ENCODE results near the gene CDX1. TPM values are rescaled to one million over a fixed set of nuclear protein-coding genes. Genes with fewer than 3 reads are reported as not detected.

The CDX1 gene
- total RNA-seq, 1 donor from 2014 or later = 0.29 TPM

GRCh38 chr5:150208187-150209098, 41.9 kb downstream of the CDX1 start:
- DNase-seq (ENCODE audit: low spot score) = no peak

- peak; percentile 39 for DNase-seq (ENCODE audit: low spot score)
Observed at GRCh38 chr5:150209099-150209635, 42.6 kb downstream of the CDX1 start.

- no peak for DNase-seq (ENCODE audit: low spot score)
Observed at GRCh38 chr5:150210644-150211043, 44.1 kb downstream of the CDX1 start.

DNA sequence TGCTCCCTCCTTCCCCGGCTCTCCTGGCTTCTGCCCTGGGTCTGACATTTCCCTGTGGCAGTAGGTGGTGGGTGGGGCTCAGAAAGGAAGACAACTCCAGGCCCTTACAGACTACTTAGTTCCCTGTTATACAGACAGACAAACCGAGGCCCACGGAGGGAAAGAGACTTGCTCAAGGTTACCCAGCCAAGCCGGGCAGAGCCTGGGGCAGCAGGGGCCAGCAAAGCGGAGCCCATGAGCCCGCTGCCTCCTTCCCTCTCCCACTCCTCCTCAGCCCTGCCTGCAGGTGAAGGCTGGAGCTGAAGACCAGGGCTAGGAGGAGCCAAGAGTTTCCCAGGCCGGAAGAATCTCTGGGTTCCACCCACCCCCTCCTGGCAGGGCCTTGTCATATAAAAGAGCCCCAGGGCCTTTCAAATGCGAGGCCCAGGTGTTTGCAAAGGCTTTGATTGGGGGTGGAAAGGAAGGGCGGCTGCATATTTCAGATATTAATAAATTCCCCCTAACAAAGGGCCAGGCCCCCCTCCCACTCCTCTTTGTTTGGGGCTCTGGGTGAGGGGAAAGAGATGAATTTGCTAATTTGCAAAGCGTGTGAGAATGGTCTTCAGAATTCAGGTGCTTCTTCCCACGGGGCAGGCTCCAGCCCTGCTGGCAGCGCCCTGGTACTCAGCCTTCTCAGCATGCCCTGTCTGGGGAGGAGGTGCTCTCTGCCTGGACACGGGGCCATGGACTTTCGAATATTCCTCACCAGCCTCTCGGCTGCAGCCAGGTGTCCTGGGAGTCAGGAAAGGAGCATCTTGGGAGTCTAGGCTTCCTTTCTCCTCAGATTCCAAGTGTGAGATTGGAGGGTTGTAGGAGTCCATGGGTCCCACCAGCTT, 44.8 kb downstream of the CDX1 start:
- no peak for DNase-seq (ENCODE audit: low spot score)

GRCh38 chr5:150213530-150213929, 47.0 kb downstream of the CDX1 start:
- DNase-seq (ENCODE audit: low spot score) = no peak

GRCh38 chr5:150214289-150214688, 47.7 kb downstream of the CDX1 start:
- no peak for DNase-seq (ENCODE audit: low spot score)

DNA sequence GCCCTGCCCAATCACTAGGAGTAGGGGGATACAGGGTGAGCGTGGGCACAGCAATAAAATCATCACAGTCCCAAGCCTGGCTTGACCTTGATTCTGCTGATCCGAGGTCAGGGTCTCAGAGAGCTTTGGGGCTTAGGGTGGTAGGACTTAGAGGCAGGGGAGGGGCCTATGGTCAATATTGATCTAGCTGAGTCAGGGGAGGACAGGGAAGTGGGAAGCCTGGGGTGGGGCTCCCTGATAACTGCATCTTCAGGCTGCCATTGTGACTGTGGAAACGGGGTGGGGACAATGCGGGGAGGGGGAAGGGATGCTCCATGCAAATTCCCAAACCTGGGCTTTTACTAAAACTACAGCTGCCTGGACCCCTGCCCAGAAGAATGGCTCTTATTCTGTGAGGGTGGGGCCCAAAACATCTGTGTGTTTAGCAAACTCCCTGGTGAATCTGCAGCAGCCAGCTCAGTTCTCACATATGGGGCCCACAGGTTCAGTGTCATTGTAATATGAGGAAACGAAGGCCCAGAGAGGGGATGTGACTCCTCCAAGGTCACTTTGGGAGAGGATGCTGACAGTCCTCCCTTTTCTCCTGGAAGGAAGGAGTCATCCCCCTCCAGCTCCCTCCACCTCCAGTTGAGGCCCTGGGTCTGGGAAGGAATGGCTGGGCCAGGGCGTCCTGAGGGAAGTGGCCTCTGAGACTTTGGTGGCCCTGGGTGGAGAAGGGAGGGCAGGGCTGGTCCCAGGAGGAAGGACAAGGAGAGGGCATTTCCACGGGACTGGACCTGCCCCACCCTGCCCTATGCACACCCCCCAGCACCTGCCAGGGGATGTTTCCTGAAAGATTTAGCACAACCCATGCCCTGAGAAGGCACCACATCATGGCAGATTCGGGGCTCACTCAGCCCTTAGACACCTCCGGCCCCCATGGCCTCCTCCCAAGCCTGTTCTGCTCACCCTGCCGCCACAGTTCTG, 49.7 kb downstream of the CDX1 start:
- DNase-seq (ENCODE audit: low spot score) = no peak

- no peak for DNase-seq (ENCODE audit: low spot score)
Observed at GRCh38 chr5:150217038-150217437, 50.5 kb downstream of the CDX1 start.

DNA sequence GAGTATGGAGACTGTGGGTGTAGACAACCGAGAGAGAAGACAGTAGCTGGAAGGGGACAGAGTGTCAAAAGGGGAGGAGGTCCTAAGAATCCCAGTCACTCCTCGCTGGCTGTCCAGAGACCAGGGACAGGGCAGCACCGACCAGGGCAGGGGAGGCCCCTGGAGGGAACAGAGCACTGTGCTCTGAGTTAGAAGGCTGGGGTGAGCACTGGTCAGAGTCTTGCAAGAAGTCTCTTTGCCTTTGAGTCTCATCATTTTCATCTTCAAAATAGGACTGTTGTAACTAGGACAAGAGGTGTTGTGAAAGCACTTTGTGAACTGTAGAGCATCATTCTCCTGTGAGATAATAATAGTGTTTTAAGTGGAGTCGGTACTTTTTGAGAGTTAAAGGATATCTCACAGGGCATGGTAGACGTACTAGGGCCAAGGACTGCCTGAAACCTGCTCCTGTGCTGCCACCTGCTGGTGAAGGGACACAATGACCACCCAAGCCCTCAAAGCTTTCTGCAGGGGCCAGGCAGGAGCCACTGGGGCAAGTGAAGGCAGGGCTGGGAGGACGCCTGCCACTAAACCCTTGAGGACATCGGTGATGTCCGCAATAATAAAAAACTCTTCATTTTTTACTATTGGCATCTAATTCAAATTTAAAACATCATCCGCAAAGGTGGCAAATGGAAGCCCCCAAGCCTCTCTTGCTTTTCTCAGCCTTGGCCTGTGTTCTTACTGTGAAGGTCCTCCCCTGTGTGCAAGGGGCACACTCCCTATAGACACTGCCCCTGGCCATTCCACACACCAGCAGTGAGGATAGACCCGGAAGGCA, 51.5 kb downstream of the CDX1 start:
- DNase-seq (ENCODE audit: low spot score) = peak; percentile 84

- DNase-seq (ENCODE audit: low spot score) = no peak
Observed at GRCh38 chr5:150218693-150219035, 52.1 kb downstream of the CDX1 start.

- DNase-seq (ENCODE audit: low spot score) = no peak
Observed at GRCh38 chr5:150219142-150219541, 52.6 kb downstream of the CDX1 start.

DNA sequence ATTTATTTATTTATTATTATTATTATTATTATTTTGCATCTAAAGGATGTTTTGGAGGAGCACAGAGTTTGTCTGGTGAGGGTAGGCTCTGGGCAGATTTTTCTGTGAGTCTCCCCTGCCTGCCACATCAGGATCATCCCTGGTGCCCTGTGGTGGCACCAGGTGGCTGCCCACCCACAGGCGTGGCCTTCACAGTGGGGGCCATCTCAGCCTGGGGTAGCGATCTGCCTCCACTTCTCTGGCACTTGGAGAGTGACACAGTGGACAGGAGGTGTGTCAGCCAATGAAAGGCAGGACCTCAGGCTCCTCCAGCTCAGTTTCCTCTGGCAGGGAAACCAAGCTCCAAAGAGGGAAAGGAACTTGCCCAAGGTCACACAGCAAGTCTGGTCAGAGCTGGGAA, 53.3 kb downstream of the CDX1 start:
- no peak for DNase-seq (ENCODE audit: low spot score)

GRCh38 chr5:150221471-150221870, 54.9 kb downstream of the CDX1 start:
- no peak for DNase-seq (ENCODE audit: low spot score)

DNA sequence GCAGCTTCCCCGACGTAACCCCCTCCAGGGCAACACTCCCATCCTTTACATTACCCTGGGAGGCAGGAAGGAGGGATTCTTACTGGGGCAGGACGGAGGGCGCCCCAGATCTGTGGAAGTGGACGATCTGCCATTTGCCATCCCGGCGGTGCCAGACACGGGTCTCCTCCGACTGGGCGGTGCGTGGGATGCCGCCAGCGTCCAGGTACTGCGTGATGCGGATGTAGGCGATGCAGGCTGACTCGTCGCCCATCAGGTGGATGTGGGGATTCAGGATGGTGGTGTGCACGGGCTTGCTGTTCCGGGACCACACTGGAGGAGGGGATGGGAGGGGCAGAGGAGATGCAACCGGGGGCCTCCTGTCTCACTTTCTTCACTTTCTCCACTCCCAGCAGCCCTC, 56.3 kb downstream of the CDX1 start:
- DNase-seq (ENCODE audit: low spot score) = no peak

- DNase-seq (ENCODE audit: low spot score) = no peak
Observed at GRCh38 chr5:150223474-150223873, 56.9 kb downstream of the CDX1 start.

DNA sequence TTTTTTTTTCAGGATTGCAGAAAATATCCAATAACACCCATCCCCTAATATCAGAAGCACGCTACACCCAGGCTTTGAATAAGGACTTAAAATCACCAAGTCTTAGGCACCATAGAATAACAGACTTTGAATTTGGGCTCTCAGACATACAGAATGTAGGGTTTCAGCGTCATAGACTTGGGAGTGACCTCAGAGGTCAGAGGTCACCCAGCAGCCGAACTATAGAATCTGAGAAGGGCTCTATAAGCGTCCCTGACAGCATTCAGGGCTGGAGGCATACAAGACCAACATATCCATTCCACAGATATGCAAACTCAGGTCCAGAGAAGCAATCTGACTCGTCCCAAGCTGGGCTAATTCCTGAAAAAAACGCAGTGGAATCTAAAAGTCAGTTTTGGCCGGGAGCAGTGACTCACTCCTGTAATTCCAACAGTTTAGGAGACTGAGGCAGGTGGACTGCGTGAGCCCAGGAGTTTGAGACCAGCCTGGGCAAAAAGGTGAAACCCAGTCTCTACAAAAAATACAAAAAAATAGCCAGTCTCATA, 58.0 kb downstream of the CDX1 start:
- no peak for DNase-seq (ENCODE audit: low spot score)

DNA sequence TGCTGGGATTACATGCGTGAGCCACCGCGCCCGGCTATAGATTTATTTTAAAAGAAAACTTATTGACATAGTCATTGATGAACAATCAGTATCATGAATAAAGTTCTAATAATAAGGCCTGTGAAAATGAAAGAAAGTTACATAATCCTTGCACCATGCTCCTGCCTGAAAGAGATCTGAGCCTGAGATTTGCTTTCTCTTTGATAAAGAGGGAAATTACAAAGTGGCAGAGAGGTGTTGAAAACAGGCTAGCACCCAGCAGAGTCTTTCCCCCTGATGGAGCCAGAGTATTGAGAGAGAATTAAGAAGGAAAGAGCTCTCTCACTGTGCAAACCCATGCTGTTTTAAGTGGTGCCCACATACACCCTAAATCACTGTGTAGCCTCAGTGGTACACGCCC, 60.5 kb downstream of the CDX1 start:
- DNase-seq (ENCODE audit: low spot score) = no peak

GRCh38 chr5:150227606-150228273, 61.2 kb downstream of the CDX1 start:
- no peak for DNase-seq (ENCODE audit: low spot score)

DNA sequence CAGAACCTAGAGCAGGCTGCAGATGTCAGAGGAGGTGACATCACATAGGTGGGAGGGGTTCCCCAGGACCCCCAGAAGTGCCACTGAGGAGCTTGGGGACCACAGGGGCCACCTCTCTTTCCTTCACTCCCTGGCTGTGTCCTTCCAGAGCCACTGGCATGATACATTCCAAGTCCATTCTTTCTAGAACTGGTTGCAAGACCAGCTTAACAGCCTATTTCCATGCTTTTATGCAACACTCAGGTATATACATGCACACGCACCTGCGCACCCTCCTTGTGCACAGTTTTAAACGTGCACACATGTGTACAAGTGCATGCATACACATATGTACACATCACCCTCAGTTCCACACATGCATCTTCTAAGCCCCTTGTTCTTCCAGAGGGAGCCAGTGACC, 63.0 kb downstream of the CDX1 start:
- no peak for DNase-seq (ENCODE audit: low spot score)

DNA sequence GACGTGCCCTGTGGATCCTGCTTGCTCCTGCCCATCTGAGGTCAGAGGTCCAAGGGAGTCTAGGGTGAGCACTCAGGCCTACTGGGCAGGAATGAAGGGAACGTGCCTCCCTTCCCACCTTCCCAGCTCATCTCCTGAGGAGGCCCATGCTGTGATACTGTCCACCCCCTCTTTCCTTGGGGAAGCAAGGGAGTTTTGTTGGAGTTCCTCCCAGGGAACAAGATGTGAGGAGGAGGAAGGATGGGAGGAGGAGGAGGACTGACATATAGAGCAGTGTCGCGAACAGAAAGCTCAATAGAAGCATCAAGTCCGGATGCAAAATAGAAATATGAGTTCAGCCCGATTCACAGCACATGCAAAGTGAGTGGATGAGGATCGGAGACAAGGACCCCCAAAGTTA, 64.3 kb downstream of the CDX1 start:
- no peak for DNase-seq (ENCODE audit: low spot score)

Data from mucosa of gallbladder (tissue), 1 donor.